Activated CD4-positive, alpha-beta T cell treated with anti-CD3 and anti-CD28 coated beads, Interleukin-2, amount 50 U/mL, for 48 hours (primary cell): ENCODE data around the gene SLC25A47.
A peak's percentile ranks its signal among the peaks of the same experiment; 100 is the strongest.
"Not testable (repeated sequence)": the region's sequence is repeated elsewhere in the genome, so short reads cannot be mapped to it uniquely, and the experiment has no call there.

ENCODE experiments used
- DNase-seq, 2 experiments: peaks; one replicate each; pipeline ENCODE4 v3.0.0-alpha.2; 2020

Gene SLC25A47, protein sequence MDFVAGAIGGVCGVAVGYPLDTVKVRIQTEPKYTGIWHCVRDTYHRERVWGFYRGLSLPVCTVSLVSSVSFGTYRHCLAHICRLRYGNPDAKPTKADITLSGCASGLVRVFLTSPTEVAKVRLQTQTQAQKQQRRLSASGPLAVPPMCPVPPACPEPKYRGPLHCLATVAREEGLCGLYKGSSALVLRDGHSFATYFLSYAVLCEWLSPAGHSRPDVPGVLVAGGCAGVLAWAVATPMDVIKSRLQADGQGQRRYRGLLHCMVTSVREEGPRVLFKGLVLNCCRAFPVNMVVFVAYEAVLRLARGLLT

DNA sequence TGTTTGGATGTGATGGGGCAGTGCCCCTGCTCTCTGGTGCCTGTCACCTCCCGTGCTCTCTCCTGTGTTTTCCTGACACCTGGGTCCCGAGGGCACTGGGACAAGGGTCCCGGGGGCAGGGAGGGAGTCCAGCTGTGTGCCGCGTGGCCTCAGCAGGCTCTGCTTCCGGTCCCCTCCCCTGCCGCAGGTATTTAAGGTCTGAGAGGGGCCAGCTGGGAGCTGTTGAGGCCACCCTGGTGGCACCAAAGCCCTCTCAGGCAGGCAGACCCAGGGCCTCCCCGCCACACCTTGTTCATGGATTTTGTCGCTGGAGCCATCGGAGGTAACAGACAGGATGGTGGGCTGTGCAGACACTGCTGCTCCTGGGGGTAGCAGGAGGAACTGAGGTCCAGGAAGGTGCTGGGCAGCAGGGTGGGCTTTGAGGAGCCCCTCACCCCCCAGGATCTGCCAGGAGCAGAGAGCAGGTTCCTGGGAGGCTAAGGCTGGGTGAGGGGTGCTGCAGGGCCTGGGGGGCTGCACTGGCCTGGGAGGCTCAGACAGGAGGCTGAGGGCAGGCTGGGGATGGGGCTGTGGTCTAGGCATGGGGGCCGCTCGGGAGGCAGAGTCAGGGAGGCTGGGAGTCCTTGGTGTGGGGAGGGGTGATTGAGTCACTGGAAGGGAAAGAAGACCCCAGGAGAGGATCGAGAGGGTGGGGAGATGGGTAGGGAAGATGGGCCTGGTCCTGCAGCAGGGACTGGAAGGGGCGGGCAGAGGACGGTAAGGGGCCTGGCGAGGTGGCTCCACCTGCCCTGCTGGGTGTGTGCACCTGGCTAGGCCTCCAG is at the start of gene SLC25A47:
SLC25A47 (plus strand) TSS at position 219 of the 821 bp plus-strand sequence; CDS start at position 295, 76 bp downstream.
- no peak for DNase-seq

DNA sequence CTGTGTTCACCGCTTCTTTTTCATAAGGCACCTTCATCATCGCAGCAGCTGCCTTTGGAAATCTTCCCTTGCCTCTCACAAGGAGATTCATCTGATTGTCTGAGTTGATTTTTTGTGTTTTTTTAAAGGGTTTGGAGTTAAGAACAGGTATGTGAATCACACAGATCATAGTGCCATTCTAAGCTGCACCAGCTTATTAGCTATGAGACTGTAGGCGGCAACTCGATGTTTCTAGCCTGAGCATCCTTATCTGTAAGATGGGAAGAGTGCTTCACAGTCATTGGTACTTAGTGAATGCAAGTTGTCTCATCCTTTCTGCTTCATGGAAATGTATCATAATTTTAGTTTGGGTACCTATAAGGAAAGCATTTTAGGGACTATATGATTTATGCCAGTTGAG is 48.9 kb upstream of the SLC25A47 start:
- no peak for DNase-seq

DNA sequence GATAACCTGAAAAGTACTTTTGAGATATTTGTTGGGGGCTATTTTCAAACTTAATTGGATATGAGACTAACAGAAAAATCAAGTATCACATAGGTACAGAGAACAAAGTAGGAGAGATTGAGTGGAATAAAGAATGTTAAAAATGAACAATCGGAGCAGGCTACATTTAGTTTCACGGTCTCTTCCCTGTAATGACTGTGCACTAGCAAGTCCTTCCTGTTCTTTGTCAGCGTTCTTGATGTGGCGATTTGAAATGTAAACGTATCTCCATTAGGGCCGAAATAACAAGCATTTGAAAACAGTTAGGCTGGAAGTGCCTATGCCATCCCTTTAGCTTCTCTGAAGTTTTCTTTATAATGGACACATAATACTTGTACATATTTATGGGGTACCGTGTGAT is 47.9 kb upstream of the SLC25A47 start:
- DNase-seq, result no peak

DNA sequence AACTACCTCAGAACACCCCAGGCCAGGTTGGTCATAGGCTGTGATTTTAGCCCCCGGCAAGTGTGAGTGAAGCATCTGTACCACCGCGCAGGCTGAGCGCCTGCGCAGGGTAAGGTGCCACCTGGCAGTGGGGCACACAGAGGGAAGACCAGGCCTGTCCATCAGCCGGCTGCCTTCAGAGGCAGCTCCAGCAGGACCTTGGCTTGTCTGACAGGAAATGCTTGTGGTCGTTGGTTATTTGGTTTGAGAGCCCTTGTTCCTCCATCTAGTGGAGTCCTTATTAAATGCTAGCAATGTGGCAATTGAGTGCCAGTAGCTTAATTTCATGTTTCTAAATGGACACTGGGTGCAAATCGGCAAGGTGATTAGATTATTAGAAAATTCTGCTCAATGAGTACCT is 44.4 kb upstream of the SLC25A47 start:
- DNase-seq, result no peak

DNA sequence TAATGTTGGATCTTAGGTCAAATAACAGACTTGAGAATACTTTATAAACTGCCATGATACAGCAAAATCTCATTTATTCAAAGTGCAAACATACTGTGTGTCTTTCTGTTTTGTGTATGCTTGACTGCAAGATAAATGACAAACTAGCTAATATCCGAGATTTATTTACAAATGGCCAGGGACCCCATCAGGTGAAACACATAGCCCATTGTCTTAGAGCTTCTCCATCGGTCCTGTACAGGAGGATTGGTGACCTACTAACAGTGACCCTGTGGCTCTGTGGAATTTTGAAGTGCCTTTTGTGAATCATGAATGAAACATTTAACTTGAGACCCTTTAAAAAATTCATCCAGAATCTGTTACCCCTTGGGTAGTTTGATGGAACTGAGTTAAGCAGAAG is 44.0 kb upstream of the SLC25A47 start:
- DNase-seq, result no peak

DNA sequence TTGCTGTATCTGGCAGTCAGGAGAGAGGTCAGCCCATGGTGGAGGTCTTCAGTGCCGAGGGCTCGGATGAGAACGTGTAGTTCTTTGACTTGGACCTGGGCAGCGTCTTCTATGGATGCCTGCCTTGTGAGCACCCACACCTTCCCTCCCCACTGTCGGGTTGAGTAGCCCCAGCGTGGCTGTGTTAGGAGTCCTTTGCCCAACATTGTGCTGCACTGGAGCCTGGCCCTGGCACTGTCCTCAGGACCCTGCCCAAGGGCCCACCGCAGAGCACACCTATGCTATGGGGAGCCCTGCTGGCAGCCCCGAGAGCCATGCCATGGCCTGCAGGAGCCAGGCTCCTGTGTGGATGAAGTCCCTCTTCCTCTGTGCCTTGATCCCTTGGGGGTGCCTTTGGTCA is 43.6 kb upstream of the SLC25A47 start:
- no peak for DNase-seq

DNA sequence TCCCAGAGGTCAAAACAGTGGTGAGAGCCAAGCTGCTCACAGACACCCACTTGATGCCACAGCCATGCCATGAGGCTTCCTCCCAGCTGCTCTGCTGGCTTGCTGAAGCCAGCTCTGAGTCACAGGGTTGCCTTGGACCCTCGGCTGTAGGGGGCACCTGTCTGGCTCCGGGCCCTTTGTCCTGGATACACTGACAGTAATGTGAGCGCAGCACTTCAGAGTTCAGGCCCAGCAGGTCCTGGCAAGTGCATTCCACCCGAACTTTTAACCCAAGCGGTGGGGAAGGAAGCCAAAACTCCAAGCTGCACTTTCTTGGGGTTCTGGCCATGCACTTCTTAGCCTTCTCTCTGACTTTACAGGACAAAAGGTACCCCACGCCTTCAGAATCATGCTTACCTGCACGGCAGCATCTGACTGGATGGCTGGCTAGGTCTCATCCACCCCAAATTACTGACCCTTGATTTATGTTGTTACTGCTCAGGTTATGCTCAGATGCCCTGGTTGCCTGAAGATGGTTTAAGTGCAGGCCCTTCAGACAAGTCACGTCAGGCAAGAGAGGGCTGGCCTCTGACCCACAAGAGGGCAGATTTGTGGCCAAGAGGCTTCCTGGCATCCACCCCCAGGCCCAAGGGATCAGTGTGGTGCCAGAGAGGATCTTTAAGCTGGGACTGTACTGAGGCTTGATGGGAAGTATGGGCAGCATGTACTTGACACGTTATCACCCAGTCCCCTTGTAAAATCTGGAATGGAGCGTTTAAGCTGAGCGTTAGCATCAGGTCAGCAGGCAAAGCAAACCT is 41.7 kb upstream of the SLC25A47 start:
- no peak for DNase-seq

DNA sequence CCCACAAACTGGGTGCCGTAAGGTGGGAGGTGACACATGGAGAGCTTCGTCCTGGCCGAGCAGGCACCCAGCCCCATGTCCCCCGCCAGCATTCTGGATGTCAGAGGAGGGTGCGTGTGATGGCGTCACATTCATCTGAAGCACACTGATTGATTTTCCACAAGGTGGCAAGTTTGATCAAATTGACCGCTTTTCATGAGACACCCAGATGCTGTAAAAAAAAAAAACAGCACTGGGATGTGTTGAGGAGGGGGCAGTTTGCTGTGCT is 41.1 kb upstream of the SLC25A47 start:
- no peak for DNase-seq

DNA sequence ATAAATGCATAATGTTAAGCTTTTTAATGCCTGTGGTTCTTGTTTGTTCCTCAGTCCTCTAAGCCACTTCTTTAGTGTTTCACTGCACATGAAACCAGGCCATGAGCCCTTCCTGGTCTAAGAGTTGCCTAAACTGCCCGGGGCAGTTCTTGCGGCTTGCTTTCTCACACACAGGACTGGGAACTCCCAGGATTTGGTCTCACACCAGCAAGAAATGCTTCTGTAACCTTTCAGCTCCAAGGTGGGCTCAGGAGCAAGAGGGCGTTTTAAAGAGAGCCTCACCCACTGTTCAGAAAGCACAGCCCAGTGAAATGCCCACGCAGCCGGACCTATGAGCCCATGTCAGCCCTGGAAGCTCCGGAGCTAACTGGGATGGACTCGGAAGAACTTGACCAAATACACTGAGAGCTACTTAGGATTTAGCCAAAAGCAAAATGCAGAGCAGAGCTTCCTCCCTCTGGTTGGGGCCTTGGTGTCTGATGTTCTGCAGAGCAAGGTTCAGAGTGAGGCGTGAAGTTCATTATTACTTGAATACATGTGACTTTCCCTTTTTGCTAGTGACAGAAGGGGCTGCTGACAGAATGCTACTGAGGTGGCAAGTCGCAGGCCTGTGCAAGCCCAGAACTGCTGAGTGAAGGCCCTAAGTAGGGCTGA is 40.2 kb upstream of the SLC25A47 start:
- no peak for DNase-seq

DNA sequence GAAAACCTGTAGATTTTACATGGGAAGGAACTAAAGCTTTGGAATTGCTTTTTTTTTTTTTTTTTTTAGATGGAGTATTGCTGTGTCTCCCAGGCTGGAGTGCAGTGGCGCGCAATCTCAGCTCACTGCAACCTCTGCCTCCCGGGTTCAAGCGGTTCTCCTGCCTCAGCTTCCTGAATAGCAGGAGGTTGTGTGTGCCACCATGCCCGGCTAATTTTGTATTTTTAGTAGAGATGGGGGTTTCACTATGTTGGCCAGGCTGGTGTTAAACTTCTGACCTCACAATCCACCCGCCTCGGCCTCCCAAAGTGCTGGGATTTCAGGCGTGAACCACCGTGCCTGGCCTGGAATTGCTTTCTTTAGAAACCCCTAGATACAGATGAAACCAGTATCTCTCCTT is 39.7 kb upstream of the SLC25A47 start:
- not testable (repeated sequence) for DNase-seq

DNA sequence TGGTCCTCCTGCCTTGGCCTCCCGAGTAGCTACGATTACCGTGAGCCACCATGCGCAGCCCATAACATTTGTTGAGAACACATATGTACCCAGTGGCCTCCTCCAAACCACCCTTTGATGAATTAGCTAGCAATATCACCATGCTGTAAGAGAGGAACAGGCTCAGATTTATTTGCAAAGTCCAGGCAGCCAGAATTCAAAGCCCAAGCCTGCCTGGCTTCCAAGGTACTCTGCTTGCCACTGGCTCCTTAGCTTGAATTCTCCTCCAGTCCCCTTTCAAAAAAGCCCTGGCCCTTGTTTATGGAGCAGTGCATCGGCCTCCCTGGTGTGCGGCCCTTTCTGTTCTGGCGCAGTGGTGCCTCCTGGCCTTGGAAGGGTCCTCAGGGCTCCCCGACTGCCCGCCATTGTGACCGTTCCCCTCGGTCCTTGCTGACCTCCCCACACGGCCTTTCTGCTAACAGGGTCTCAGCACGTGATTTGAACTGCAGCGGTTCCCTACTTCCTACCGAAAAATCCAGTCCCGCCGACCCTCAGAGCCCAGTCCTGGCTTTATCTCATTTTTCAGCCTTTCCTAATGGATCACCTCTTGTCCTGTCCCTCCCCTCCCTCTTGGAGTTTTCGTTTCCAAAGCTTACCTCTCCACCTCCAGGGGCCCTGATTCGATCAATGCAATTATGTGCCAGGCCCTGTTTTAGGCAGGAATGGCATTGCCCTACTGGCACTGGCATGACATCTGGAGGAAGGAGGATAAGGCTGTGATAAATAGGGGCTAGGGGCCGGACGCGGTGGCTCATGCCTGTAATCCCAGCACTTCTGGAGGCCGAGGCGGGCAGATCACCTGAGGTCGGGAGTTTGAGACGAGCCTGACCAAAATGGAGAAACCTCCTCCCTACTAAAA is 38.9 kb upstream of the SLC25A47 start:
- no peak for DNase-seq

DNA sequence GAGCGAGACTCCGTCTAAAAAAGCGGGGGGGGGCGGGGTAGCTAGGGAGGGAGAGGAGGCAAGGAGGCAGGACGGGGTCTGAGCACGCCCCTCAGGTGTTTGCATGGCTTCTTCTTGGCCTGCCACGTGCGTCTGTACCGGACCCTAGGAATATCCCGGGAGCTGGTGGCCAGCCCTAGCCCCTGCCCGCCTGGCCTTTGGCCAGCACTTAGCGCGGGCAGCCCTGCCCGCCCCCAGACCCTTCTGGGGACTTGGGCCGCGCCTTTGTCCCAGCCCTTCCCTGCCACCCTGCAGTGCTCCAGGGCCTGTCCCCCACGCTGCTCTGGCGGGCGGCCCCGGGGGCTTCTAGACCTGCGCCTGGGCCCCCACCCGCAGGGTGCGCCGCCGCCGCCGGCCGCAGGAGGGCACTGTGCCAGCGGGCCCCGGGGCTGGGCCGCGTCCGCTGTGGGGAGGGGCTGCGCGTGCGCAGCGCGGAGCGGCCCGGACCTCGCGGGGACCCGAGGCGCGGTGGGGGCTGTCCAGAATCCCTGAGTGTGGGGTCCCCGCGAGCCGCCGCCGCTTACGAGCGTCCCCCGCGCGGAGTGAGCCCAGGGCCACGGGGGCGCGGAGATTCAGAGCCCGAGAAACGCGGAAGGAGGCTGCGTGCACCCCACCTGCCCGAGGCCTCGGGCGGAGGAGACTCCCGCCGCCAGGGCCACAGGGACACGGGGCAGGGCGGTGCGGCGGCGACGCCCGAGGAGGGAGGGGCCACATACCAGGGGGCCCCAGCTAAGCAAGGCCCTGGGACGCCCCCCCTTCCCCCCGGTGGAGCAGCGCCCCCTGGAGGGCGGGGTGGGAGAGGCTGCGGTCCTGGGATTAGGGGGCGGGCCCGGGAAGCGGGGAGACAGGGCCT is 37.9 kb upstream of the SLC25A47 start:
- DNase-seq, result peak; percentile 74 to 80

DNA sequence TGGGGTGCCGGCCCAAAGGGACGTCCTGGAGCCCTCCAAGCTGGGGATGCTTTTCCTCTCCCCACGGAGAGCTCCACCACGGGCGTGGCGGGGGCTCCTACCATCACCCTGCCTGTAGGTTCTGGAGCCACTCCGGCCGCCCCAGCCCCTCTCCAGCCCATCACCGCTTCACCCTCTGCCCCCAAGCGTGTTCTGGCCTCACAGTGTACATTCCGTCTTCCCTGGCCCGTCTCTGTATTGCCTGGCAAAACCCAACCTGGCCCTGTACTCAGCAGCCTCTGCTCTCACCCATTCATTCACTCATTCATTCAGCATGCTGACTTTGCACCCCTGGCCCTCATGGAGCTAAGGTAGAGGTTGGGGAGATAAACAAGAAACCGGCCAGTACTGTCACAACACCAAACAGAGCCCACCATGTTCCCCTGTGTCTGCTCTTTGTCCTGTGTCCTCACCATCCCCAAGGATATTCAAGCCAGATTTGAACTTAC is 37.2 kb upstream of the SLC25A47 start:
- DNase-seq, result no peak

DNA sequence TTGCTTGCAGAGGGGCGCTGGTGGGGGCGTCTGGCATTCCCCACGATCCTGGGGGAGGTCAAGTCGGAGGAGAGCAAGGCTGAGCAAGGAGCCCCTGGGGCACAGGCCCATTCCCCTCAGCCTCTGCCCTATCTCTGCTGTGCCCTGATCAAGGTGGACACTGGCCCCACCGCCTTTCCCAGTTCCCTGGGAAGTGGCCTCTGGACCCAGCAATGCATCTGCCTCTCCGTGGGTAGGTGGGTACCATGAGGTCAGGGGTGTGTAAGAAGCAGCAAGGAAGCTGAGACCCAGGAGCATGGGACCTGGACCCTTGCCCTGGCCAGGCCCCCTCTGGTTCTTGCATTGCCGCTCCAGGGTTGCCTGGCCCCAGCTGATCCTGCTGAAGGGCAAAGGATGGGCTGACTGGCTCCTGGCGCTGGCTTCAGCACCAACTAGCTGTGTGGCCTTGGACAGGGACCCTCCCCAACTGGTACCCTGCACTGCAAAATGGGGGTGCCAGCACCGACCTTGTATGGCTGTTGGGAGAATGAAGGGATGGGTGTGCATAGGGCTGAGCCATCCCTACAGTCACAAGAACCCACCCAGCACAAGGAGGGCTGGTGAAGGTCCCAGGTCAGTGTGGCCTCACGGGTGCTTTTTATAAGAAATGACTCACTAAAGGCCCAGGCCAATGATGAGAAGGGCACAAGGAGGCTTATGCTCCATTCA is 36.5 kb upstream of the SLC25A47 start:
- DNase-seq, result no peak

DNA sequence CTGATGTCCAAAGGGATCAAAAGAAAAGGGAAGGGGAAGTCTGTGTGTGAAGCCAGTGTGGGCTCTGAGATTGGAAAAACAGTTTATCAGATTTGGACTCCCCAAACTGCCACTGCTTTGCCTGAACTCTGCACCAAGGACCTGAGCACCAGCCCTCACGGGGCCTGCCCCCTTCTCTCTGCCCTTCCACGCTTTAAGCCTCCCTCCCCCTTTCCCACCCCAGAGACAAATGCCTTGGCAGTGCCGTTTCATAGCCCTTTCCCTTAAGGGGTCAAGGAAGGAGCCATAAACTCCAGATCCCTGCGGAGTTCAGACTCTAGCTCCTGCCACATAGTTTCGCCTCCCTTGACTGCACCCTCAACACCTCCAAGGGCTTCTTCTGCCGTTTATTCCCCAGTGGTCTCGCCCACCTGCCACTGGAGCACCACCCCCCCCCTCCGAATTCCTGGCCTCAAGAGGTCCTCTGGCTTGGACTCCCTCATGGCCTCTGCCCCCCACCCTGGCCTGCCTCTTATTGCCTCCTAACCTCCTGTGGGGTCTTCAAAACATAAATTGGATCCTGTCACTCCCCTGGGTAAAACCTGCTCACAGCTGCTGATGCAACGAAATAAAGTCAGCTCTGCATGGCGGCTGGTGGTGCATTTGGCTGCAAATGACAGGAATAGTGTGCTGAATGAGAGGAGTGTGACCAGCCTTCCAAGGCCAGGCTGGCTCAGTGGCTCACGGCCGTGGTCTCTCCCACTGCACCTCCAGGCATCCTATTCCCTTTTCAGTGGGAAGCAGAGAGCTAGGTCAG is 35.7 kb upstream of the SLC25A47 start:
- DNase-seq, result no peak

DNA sequence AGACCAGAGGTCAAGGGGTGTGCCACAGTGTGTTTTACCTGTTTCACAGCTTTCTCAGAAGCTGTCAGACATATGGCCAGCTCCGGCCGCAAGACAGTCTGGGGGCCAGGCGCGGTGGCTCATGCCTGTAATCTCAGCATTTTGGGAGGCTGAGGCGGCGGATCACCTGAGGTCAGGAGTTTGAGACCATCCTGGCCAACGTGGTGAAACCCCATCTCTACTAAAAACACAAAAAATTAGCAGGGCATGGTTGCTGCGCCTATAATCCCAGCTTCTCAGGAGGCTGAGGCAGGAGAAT is 35.2 kb upstream of the SLC25A47 start:
- not testable (repeated sequence) for DNase-seq

DNA sequence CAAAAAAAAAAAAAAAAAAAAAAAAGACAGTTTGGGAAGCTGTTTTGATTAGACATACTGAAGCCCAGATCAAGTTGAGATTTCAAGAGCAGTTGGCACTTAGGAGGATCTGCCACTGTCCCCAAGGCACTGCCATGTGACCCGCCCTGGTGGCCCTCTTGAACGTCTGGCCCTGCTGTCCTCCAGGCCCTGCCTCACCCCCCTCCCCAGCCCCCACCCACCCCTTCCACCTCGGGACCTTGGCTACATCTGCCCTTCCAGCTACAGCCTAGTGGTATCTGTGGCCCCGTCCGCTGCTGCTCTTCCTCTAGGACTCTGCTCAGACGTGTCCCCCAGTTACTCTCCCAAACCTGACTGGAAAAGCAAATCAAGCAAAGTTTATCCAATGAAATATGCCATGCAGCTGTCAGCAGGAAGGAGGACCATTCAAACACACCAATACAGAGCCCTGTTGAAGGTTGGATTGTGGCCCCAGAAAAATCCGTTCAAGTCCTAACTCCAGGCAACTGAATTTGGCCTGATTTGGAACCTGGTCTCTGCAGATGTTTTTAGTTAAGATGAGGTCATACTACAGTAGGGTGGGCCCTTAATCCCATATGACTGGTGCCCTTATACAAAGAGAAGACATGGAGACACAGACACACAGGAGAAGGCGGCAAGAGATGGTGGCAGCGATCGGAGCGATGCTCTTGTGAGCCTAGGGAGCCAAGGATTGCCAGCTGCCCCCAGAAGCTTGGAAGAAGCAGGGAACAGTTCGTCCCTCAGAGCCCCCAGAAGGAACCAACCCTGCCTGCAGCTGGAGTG is 34.6 kb upstream of the SLC25A47 start:
- no peak for DNase-seq

DNA sequence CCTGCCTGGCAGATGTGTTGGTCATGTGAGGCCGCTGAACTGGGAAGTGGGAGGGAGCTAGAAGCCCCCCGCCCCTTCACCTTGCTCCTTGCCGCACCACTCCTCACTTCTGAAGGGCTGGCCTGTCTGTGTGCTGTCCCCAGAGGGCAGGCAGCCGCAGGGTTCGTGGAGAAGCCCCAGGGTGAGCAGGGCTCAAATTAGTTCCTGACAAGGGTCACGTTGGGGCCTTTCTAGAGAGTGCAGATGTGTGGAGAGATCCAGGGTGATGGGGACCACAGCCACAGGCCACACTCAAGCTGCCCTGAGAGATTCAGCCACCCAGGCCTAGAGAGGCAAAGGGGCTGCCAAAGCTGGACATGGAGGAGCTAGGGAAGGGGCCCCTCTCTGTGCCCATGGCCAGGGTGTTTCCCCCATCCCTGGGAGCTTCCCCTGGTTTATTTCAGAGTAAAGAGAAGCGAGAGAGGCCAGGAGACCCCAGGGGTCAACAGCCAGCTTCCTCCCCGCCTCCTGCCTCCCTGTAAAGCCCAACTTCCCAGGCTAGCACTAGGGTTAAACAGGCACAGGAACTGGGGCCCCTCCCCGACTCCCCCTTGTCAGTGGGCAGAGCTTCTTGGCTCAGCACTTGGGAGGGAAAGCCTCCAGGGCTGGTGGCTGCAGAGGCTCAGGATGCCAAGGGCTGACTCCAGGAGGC is 33.1 kb upstream of the SLC25A47 start:
- DNase-seq, result no peak
